OCI-LY1 (cell line): ENCODE results near the gene FGF14.

Experiments used
- H2AFZ ChIP-seq: fragments of 200-600 bp; sonication (generic), shearing (Covaris generic); 2 replicates; pipeline ENCODE4 v1.6.0; 2014; ENCODE audit warnings: antibody characterized with exemption, mild to moderate bottlenecking, low read length
- H3F3A ChIP-seq: fragments of 200-600 bp; sonication (generic), shearing (Covaris generic); 2 replicates; pipeline ENCODE4 v1.6.0; 2014; ENCODE audit warnings: mild to moderate bottlenecking, antibody characterized with exemption, low read length, moderate library complexity; ENCODE audit not compliant: insufficient read depth
- H3K27ac ChIP-seq: fragments of 200-600 bp; sonication (generic); 2 replicates; pipeline ENCODE4 v1.5.1; 2014; ENCODE audit warnings: low read length, mixed run types, mild to moderate bottlenecking, low read depth; ENCODE audit not compliant: poor library complexity, severe bottlenecking
- H3K27me3 ChIP-seq: fragments of 200-600 bp; sonication (generic); 2 replicates; pipeline ENCODE4 v1.6.0; 2014; ENCODE audit warnings: antibody characterized with exemption, mild to moderate bottlenecking, low read length, moderate library complexity; ENCODE audit not compliant: insufficient read depth
- H3K36me3 ChIP-seq: fragments of 200-600 bp; sonication (generic); 2 replicates; pipeline ENCODE4 v1.6.1; 2014; ENCODE audit warnings: mild to moderate bottlenecking, antibody characterized with exemption, low read length, moderate library complexity, mixed read lengths; ENCODE audit not compliant: insufficient read depth
- H3K4me1 ChIP-seq: fragments of 200-600 bp; sonication (generic); 2 replicates; pipeline ENCODE4 v1.5.1; 2014; ENCODE audit warnings: mild to moderate bottlenecking, low read length, moderate library complexity; ENCODE audit not compliant: insufficient read depth, severe bottlenecking
- H3K4me2 ChIP-seq: fragments of 200-600 bp; sonication (generic), shearing (Covaris generic); 2 replicates; pipeline ENCODE4 v1.6.1; 2014; ENCODE audit warnings: low read length
- H3K4me3 ChIP-seq: fragments of 200-600 bp; sonication (generic); 2 replicates; pipeline ENCODE4 v1.5.1; 2014; ENCODE audit warnings: low read length, low read depth, mild to moderate bottlenecking, mixed read lengths; ENCODE audit not compliant: poor library complexity, severe bottlenecking
- H3K79me2 ChIP-seq: fragments of 200-600 bp; shearing (Covaris generic); 2 replicates; pipeline ENCODE4 v1.6.1; 2016; ENCODE audit warnings: mixed run types, low read length, mixed read lengths; ENCODE audit not compliant: insufficient read depth
- H3K9ac ChIP-seq: fragments of 200-600 bp; sonication (generic), shearing (Covaris generic); 2 replicates; pipeline ENCODE4 v1.6.1; 2014; ENCODE audit warnings: mild to moderate bottlenecking, low read length, mixed read lengths
- H3K9me2 ChIP-seq: fragments of 200-600 bp; sonication (generic), shearing (Covaris generic); 2 replicates; pipeline ENCODE4 v1.6.1; 2014; ENCODE audit warnings: low read depth, mild to moderate bottlenecking, low read length, mixed read lengths
- H3K9me3 ChIP-seq: fragments of 200-600 bp; shearing (Covaris generic); 2 replicates; pipeline ENCODE4 v1.6.1; 2014; ENCODE audit warnings: low read length, mixed read lengths
- H4K20me1 ChIP-seq: fragments of 200-600 bp; sonication (generic), shearing (Covaris generic); 2 replicates; pipeline ENCODE4 v1.6.0; 2016; ENCODE audit warnings: mild to moderate bottlenecking, low read length; ENCODE audit not compliant: insufficient read depth
- CTCF ChIP-seq: fragments of 200-600 bp; sonication (generic), shearing (Covaris generic); IDR thresholded peaks from 2 replicates; pipeline ENCODE4 v1.5.1; 2017; ENCODE audit warnings: mild to moderate bottlenecking, antibody characterized with exemption, low read length, moderate library complexity, mixed read lengths
- EZH2 ChIP-seq: fragments of 200-600 bp; sonication (generic), shearing (Covaris generic); IDR thresholded peaks from 2 replicates; pipeline ENCODE4 v1.8.0; 2017; ENCODE audit warnings: borderline replicate concordance, mixed run types, mild to moderate bottlenecking, antibody characterized with exemption, low read length, moderate library complexity, mixed read lengths

FGF14 gene

GRCh38 chr13:102197193-102197592, 204.7 kb downstream of the FGF14 start:
- H3K9me2 ChIP-seq, result no peaks in the 10 kb centered on the region
- H3K27me3 ChIP-seq, result no peaks in the 10 kb centered on the region
- H3K9ac ChIP-seq, result no peak overlapping the region
- no peak overlapping the region for H3K27ac ChIP-seq
- H3K36me3 ChIP-seq, result no peaks in the 10 kb centered on the region
- H3K79me2 ChIP-seq, result no peaks in the 10 kb centered on the region
- no peaks in the 10 kb centered on the region for H4K20me1 ChIP-seq
- H3K4me2 ChIP-seq, result no peak overlapping the region
- no peaks in the 10 kb centered on the region for H3K4me1 ChIP-seq
- H3F3A ChIP-seq, result no peaks in the 10 kb centered on the region
- TF ChIP-seq EZH2 (no peak), CTCF (peak; percentile 42)
- no peaks in the 10 kb centered on the region for H3K9me3 ChIP-seq
- no peak overlapping the region for H3K4me3 ChIP-seq
- no peak overlapping the region for H2AFZ ChIP-seq

GRCh38 chr13:102195566-102196462, 206.0 kb downstream of the FGF14 start:
- Histone ChIP-seq H3K4me1 (no peaks in the 10 kb centered on the region), H3K9me3 (no peaks in the 10 kb centered on the region), H3K4me2 (no peak overlapping the region), H3K9ac (no peak overlapping the region), H4K20me1 (no peaks in the 10 kb centered on the region), H3K27me3 (no peaks in the 10 kb centered on the region), H3F3A (no peaks in the 10 kb centered on the region), H3K9me2 (no peaks in the 10 kb centered on the region), H3K27ac (no peak overlapping the region), H2AFZ (no peak overlapping the region), H3K36me3 (no peaks in the 10 kb centered on the region), H3K4me3 (no peak overlapping the region), H3K79me2 (no peaks in the 10 kb centered on the region)
- TF ChIP-seq EZH2 (no peak), CTCF (no peak)

- no peaks in the 10 kb centered on the region for H4K20me1 ChIP-seq
Observed at GRCh38 chr13:102192858-102193257, 209.0 kb downstream of the FGF14 start.

More at GRCh38 chr13:102192858-102193257, 209.0 kb downstream of the FGF14 start:
- Histone ChIP-seq H3K9me3 (no peaks in the 10 kb centered on the region), H3K36me3 (no peaks in the 10 kb centered on the region), H3K27me3 (no peaks in the 10 kb centered on the region), H3K9ac (no peak overlapping the region), H3K27ac (no peak overlapping the region), H3F3A (no peaks in the 10 kb centered on the region), H3K79me2 (no peaks in the 10 kb centered on the region), H2AFZ (no peak overlapping the region), H3K9me2 (no peaks in the 10 kb centered on the region), H3K4me3 (no peak overlapping the region), H3K4me1 (no peaks in the 10 kb centered on the region), H3K4me2 (no peak overlapping the region)
- TF ChIP-seq CTCF (no peak), EZH2 (no peak)
